Activated CD4-positive, alpha-beta T cell treated with anti-CD3 and anti-CD28 coated beads, Interleukin-2, amount 50 U/mL, for 1 hour (primary cell): ENCODE data around the gene AOC2.
"Not testable (repeated sequence)": the region's sequence is repeated elsewhere in the genome, so short reads cannot be mapped to it uniquely, and the experiment has no call there.

Experiments
- DNase-seq: peaks from one replicate; pipeline ENCODE4 v3.0.0-alpha.2; 2020

Gene AOC2

DNA sequence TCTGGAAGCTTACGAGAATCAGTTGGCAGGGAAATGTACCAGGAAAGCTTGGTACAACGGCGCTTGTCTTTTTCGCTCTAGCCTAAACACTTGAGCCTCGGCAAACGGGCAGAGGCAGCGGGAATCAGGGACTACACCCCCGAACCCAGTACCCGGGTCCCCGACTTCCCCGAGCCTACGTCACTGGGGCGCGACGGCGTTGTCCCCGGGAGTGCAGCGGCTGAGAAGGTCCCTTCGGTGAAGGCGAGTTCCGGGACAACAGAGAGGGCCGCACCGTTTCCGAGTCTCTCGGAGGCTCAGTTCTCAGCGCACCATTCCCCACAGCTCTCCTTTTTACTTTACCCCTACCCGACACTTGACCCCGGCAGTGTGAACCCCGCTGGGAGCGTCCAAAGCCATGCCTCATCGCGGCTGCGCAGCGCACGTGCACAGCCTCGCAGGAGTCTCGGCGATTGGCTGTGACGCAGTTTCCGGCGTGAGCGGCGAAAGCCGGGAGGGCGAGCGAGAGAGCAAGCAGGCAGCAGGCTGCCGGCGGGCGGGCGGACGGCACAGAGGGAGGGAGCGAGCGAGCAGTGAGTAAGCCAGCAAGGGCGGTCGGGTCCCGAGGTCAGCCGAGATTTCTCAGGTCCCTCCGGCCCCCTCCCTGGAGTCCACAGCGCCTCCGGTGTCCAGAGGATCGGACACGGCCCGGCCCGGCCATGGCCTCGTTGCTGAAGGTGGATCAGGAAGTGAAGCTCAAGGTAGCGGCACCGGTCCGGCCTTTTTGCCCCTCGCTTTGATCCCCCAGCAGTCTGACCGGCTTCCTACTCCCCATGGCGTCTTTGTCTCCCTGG, 11.2 kb upstream of the AOC2 start, which contains the start of gene PSME3:
Gene PSME3, plus strand, starts transcription at position 464 of the 833 bp plus-strand sequence. Its CDS starts 235 bp downstream, at position 699.
- peak; percentile 87 for DNase-seq

DNA sequence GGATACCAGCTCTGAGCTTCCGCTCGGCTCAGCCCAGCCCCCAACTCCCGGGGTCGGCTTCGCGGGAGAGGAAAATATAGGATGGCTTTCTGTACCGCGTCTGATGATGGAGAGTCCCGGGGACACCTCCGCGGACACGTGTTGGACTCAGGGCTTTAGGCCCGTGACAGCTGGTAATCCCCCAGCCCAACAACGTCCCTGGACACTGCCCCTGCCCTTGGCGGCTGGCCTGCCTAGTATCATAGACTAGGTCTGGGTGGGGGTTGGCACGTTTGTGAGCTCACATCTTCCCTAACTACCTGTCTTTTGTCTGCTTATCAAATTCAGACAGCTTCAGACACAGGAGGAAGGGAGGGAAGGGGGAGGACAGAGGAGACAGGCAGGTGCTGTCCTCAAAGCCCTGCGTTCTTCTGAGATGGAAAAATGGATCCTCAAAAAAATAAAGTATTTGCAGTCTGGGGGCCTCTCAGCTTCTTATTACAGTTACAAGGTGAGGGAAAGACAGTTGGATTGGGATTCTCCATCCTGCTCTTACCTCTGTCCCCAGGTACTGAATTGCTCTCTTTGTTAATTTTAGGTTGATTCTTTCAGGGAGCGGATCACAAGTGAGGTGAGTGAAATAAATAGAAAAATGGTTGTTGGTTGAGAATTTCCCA, 10.5 kb upstream of the AOC2 start:
- DNase-seq = no peak

DNA sequence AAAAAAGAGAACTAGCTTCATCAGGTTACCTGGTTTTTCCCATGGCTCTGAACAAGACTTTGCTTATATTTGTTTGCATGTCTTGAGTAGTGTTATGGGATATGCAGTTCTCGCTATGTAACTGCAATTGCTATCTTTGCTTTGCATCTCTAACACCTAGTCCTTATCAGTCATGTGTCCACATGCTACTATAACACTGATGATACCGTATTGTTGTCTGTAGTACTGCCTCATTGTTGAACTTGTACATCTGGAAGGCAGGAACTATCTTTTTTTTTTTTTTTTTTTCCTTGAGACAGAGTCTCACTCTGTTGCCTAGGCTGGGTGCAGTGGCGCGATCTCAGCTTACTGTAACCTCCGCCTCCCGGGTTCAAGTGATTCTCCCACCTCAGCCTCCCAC, 8.6 kb upstream of the AOC2 start:
- no peak for DNase-seq

DNA sequence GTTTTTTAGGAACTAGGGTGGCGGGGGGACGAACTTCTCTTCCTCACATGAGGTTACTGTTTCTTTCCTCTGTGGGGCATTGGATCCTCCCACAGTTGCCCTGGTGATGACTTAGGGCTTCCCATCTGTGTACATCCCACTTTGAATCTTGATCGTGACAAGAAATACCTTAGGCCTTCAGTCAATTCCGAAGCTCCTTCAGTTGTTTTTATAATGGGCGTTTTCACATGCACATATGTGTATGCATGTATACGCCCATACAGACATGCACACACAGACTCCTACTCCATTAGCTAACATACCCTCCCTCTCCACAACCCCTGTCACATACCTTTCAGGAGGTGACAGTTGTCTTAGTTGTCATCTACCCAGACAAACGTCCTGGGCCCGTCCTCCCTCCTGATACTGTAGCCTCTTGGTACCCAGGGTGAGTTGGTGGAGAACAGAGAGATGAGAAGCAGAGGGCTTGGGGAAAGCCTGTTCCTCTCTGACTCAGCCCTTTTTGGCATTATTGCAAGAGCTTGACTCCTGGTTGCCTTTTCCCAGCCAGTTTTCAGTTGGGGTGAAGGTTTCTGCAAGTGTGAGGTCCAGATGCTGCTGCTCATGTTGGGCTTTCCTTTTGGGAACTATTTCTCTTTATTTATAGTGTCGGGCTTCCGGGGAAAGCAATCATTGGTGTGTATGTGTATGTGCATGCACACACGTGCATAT, 2.2 kb upstream of the AOC2 start:
- DNase-seq = no peak

DNA sequence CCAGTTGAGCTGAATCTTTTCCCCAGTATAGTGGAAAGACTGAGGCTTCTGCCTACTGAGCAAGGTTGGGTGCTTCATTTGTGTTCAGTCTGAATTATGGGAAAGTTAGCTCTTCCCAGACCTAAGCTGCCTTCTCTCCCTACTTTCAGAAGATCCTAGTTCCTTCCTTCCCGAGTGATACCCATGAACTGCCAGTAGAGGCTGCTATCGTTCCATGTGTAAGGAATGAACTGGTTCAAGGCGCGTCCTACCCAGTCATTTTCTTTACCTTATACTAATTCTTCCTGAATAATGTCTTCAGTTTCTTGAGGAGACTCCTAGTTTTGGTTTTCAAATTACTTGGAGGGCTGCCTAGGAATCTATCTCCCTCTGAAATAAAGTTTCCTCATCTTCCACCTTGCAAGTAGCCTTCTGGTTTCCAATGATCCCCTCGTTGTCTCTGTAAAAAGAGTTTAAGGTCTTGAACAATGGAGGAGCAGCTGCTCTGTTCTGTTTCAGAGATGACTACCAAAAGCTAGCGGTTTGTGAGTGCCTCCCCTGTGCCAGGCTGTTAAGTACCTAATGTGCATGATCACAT, 934 bp upstream of the AOC2 start:
- no peak for DNase-seq

DNA sequence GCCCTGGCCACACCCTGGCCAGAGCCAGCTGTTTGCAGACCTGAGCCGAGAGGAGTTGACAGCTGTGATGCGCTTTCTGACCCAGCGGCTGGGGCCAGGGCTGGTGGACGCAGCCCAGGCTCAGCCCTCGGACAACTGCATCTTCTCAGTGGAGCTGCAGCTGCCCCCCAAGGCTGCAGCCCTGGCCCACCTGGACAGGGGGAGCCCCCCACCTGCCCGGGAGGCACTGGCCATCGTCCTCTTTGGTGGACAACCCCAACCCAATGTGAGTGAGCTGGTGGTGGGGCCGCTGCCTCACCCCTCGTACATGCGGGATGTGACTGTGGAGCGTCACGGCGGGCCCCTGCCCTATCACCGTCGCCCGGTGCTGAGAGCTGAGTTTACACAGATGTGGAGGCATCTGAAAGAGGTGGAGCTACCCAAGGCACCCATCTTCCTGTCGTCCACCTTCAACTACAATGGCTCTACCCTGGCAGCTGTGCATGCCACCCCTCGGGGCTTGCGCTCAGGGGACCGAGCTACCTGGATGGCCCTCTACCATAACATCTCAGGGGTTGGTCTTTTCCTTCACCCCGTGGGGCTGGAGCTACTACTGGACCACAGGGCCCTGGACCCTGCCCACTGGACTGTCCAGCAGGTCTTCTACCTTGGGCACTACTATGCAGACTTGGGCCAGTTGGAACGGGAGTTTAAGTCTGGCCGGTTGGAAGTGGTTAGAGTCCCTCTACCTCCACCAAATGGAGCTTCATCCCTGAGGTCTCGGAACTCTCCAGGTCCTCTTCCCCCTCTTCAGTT, 578 bp downstream of the AOC2 start:
- DNase-seq = no peak

DNA sequence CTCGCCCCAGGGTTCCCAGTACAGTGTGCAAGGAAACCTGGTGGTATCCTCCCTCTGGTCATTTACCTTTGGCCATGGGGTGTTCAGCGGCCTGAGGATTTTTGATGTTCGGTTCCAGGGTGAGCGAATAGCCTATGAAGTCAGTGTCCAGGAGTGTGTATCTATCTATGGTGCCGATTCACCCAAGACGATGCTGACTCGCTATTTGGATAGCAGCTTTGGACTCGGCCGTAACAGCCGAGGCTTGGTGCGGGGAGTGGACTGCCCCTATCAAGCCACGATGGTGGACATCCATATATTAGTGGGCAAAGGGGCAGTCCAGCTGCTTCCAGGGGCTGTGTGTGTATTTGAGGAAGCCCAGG, 1.2 kb downstream of the AOC2 start:
- no peak for DNase-seq

DNA sequence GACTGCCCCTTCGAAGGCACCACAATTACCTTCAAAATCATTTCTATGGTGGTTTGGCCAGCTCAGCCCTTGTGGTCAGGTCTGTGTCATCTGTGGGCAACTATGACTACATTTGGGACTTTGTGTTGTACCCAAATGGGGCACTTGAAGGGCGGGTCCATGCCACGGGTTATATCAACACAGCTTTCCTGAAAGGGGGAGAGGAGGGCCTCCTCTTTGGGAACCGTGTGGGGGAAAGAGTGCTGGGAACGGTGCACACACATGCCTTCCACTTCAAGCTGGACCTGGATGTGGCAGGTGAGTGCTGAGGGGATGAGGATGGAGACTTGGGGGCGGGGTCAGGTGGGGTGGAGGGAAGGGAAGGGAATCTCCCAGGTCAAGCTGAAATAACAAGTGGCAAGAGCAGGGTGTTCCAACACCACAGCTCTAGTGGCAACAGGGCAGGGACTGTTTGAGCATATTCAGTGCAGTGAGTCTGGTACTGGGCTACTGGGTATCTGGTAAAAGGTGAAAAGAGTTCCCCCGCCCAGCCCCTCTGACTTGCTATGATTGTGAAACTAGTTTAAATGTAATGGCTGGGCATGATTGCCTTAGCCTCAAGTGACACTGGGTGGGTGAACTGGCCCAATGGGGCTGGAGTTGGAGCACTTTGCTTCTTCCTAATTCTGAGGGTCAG, 1.7 kb downstream of the AOC2 start:
- no peak for DNase-seq

DNA sequence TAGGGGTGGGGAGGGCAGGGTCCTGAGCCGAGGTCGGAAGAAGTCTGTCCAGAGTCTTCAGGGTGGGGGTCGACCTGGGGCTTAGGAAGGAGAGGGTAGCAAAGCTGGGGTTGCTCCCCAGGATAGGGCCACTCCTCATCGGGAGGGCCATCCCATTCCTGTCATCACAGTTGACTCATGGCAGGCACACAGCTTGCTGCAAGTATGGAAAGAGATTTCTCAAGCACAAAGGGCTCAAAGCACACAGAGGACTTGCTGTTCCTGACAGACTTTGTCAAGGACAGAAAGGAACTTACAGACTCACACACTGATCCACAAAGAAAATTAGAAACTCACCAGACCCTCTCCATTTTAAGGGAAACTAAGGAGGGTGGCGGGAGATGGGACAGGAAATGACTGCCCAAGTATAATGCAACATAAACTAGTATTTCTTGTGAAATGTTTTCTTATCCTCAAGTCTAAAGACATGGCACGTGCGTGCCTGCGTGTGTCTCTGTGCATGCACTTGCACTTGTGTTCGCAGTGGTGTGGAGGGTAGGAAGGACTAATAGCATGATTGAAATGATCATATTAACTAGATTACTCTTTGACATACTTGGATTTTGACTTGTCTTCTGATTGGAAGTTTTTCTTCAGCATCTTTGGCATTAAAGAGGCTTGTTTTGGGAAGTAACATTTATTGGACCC, 2.4 kb downstream of the AOC2 start:
- DNase-seq = no peak

DNA sequence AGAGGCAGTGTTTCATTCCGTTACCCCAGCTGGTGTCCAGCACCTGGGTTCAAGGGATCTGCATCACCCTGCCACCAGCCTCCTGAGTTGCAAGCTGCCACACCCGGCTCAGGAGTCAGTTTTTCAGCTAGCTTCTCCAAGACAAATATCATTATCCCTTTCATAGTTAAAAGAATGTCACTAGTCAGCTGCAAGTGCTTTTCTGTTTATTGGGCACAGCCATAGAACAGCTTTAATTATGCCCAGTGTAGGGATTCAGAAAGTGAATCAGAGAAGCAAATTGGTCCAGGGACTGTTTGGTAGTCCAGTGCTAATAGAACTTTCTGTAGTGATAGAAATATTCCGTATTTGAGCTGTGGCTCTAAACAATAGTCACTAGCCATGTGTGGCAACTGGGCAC, 3.7 kb downstream of the AOC2 start:
- no peak for DNase-seq

DNA sequence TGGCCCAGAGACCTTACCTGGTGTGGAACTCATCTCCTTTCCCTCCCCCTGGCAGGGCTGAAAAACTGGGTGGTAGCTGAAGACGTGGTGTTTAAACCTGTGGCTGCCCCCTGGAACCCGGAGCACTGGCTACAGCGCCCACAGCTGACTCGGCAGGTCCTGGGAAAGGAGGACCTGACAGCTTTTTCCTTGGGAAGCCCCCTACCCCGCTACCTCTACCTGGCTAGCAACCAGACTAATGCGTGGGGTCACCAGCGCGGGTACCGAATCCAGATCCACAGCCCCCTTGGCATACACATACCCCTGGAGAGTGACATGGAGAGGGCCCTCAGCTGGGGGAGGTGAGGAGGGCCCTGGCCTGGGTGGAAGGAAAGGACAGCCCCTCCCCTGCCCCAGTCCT, 4.7 kb downstream of the AOC2 start:
- DNase-seq = no peak

DNA sequence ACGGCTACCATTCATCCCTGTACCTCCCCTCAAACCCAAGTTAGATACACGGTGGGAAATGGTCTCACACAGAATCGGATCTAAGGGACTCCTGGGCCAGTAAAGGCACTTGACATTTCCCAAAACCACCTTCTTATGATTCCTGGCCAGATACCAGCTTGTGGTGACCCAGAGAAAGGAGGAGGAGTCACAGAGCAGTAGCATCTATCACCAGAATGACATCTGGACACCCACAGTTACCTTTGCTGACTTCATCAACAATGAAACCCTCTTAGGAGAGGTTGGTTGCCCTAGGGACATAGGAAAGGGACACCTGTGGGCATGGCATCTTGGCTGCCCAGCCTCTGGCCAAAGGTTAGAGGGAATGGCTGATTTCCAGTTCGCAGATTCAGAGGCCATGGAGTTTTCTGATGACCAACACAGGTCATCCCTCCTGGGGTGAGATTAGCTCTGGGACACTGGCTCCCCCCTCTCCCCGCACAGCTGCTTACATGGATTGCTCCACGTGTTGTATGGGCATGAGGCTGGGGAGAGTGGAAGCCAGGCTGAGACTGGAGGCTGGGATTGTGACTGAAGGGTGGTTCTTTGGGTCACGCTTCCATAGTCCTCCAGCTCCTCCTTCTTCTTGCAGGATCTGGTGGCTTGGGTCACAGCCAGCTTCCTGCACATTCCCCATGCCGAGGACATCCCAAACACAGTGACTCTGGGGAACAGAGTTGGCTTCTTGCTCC, 5.2 kb downstream of the AOC2 start:
- no peak for DNase-seq

DNA sequence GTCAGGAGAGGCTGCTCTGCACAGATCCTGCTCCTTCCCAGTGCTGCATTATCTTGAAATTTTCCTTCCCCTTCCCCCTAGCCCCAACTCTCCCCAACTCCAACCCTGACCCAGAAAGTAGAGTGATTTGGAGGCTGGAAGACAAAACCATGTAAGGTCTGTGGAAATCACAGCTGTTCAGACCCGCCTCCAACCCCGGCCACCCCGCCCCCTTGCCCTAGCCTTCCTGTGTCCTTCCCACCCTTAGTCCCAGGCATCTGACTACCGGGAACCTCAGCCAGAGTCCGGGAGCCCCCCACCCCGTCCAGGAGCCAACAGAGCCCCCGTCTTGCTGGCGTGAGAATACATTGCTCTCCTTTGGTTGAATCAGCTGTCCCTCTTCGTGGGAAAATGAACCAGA, 6.6 kb downstream of the AOC2 start, which contains the start of gene AOC3:
Gene AOC3, plus strand, starts transcription at position 246 of the 400 bp plus-strand sequence. Its CDS starts 145 bp downstream, at position 391.
- DNase-seq = no peak

DNA sequence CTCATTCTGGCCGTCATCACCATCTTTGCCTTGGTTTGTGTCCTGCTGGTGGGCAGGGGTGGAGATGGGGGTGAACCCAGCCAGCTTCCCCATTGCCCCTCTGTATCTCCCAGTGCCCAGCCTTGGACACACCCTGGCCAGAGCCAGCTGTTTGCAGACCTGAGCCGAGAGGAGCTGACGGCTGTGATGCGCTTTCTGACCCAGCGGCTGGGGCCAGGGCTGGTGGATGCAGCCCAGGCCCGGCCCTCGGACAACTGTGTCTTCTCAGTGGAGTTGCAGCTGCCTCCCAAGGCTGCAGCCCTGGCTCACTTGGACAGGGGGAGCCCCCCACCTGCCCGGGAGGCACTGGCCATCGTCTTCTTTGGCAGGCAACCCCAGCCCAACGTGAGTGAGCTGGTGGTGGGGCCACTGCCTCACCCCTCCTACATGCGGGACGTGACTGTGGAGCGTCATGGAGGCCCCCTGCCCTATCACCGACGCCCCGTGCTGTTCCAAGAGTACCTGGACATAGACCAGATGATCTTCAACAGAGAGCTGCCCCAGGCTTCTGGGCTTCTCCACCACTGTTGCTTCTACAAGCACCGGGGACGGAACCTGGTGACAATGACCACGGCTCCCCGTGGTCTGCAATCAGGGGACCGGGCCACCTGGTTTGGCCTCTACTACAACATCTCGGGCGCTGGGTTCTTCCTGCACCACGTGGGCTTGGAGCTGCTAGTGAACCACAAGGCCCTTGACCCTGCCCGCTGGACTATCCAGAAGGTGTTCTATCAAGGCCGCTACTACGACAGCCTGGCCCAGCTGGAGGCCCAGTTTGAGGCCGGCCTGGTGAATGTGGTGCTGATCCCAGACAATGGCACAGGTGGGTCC, 7.2 kb downstream of the AOC2 start:
- DNase-seq = not testable (repeated sequence)

DNA sequence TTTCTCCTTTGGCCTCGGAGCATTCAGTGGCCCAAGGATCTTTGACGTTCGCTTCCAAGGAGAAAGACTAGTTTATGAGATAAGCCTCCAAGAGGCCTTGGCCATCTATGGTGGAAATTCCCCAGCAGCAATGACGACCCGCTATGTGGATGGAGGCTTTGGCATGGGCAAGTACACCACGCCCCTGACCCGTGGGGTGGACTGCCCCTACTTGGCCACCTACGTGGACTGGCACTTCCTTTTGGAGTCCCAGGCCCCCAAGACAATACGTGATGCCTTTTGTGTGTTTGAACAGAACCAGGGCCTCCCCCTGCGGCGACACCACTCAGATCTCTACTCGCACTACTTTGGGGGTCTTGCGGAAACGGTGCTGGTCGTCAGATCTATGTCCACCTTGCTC, 8.0 kb downstream of the AOC2 start:
- DNase-seq = no peak

DNA sequence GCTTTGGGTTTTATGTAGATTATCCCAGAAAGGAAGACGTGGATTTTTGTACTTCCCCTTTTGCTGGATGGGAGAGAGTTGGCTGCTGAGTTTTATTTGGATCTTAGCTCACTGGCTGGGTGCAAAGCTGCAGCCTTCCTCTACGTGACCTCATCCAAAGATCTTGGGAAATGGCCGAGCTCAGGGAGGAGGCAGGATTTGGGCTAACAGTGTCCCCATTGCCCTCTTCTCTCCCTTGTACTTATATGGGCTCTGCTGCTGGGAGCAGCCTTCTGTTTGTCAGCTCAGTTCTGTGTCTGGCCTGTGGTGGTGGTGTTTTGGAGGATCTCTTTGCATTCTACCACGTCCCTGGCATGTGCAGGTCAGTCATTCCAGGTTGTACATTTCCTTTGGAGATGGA, 8.6 kb downstream of the AOC2 start:
- DNase-seq = no peak

DNA sequence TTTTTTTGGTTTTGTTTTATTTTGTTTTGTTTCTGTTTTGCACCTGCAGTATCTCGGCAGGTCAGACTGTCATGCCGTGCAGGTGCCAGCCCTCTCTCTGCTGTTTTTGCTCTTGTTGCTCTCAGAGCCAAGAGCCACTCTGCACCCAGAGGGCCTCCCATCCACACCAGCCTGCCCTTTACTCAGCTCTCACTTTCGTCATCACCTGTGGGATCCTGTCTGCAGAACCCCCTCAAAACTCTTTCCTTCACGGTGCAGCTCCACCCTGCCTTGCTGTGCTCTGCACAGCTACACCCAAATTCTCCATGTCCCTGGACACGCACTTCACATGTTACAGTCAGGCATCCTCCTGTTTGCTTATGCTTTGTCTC, 9.2 kb downstream of the AOC2 start:
- DNase-seq = no peak

DNA sequence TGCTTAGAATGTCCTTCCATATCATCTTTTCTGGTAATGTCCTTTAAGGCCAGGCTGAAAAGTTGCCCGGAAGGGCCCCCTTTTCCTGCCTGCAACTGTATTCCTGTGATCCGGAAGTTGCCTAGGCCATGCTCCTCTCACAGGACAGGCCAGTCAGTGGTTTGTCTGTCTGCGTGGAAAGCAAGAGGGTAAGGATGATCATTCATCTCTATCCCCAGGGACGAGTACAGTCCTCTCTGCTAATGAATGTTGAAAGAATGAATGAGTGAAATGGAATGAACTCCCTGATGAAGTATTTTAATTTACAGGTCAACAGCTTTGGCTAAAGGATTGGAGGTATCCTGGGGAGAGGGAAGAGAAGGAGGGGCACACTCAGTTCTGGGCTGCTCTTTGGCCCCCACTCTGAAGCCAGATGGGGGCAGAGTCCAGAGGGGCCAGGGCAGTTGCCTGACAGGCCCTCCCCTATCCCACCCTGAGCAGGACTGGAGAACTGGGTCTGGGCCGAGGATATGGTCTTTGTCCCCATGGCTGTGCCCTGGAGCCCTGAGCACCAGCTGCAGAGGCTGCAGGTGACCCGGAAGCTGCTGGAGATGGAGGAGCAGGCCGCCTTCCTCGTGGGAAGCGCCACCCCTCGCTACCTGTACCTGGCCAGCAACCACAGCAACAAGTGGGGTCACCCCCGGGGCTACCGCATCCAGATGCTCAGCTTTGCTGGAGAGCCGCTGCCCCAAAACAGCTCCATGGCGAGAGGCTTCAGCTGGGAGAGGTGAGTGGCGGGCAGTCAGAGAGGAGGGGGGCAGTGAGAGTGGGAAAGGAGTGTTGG, 9.8 kb downstream of the AOC2 start:
- no peak for DNase-seq
